PFSK-1 (cell line): ENCODE measurements around the gene HDAC4.

Experiments
- FOXP2 ChIP-seq: optimal IDR thresholded peaks from 2 replicates; pipeline ENCODE3; 2011; ENCODE audit warnings: borderline replicate concordance, control low read depth, inconsistent platforms; ENCODE audit not compliant: insufficient read depth; ENCODE audit errors: extremely low read length, extremely low read depth
- POLR2AphosphoS5 ChIP-seq: IDR thresholded peaks from 2 replicates; pipeline ENCODE4 v1.6.1; 2012; ENCODE audit warnings: low read depth, mild to moderate bottlenecking, control low read depth, low read length, moderate library complexity
- SIN3A ChIP-seq: IDR thresholded peaks from 2 replicates; pipeline ENCODE4 v1.6.1; 2012; ENCODE audit warnings: mild to moderate bottlenecking, low read length, moderate library complexity, borderline replicate concordance; ENCODE audit not compliant: insufficient read depth
- TAF1 ChIP-seq: IDR thresholded peaks from 2 replicates; pipeline ENCODE4 v1.6.1; 2012; ENCODE audit warnings: low read length, control low read depth, borderline replicate concordance; ENCODE audit not compliant: insufficient read depth
- TF ChIP-seq, protein P1 (sequence below), 2 experiments: IDR thresholded peaks; 2 replicates each; pipeline versions ENCODE4 v1.6.1 to v1.8.0; 2011 to 2012; ENCODE audit warnings: low read depth in 2 of 2, low read length in 2 of 2, control low read depth in 1 of 2, inconsistent platforms in 1 of 2, mild to moderate bottlenecking in 1 of 2, moderate library complexity in 1 of 2; ENCODE audit not compliant: insufficient read depth in 1 of 2

Gene HDAC4

DNA sequence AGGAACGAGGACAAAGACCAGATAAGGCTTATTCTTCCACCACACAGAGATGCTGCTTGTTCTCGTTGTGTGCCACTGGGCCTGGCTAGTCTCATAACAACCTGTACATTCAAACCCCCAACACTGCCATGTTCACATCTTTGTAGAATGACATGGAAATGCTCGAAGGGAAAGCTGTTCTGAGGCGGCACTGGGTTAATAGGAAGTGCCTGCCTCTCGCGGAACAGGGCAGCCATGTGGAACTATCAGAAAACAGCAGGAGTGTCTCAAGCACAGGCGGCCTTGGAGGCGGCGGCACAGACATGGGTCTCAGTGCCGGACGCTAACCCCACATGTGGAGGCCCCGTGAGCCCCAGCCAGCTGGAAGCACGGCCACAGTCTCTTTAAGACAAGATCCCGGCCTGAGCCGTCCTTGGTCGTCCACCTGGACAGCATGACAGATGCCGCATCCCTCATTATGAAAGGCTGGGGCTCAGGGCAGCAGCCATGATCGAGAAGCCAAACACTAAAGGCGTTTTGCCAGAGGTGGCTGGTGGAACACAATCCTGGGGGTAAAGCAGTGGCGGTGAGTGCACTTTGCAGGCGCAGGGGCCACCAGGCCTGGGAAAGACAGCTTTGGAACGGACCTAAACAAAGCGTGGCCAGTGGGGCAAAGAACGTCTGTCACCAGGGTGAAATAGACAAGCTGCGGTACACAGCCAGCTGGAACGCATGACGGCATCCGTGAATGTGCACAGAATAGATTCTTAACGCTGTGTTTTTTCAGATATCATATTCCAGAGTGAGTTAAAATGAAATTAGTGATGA lies 161.0 kb downstream of the HDAC4 start:
- TF ChIP-seq SIN3A (no peak), FOXP2 (no peak), TAF1 (no peak), POLR2AphosphoS5 (no peak)
- TF ChIP-seq, protein P1, sequence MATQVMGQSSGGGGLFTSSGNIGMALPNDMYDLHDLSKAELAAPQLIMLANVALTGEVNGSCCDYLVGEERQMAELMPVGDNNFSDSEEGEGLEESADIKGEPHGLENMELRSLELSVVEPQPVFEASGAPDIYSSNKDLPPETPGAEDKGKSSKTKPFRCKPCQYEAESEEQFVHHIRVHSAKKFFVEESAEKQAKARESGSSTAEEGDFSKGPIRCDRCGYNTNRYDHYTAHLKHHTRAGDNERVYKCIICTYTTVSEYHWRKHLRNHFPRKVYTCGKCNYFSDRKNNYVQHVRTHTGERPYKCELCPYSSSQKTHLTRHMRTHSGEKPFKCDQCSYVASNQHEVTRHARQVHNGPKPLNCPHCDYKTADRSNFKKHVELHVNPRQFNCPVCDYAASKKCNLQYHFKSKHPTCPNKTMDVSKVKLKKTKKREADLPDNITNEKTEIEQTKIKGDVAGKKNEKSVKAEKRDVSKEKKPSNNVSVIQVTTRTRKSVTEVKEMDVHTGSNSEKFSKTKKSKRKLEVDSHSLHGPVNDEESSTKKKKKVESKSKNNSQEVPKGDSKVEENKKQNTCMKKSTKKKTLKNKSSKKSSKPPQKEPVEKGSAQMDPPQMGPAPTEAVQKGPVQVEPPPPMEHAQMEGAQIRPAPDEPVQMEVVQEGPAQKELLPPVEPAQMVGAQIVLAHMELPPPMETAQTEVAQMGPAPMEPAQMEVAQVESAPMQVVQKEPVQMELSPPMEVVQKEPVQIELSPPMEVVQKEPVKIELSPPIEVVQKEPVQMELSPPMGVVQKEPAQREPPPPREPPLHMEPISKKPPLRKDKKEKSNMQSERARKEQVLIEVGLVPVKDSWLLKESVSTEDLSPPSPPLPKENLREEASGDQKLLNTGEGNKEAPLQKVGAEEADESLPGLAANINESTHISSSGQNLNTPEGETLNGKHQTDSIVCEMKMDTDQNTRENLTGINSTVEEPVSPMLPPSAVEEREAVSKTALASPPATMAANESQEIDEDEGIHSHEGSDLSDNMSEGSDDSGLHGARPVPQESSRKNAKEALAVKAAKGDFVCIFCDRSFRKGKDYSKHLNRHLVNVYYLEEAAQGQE (IDR thresholded peaks at IDR 0.05; ENCODE audit: insufficient read depth in 1 of 2, low read depth in 2 of 2, low read length in 2 of 2), result no peak

DNA sequence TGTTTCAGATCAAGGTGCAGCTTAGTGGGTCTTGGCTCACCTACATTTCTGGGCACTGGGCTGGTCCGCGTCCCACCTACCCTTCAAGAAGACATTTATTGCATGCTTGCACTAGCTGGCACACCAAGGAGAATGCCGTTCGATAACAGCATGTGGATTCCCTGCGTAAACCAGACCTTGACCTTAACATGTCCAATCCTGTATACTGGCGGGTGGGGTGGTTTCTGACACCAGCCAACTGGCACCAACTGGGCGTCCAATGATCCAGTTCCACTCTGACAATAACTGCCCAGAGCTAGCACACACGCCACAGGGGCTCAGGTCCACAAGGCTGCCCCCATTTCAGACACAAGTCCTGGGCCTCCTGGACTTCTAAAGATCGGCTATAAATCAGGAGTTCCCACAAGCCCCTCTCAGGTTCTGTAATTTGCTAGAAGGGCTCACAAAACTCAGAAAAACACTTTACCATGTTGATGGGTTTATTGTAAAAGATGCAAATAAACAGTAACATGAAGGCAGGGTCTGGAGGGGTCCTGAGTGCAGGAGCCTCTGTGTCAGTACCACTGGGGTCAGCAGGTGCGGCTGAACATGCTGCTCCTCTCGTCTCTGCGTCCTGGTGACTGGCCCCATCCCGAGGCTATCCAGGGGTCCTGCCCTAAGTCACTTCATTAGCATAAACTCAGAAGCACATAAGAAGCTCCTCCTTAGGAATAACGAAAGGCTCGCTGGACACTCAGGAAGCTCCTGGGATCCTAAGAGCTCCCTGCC lies 161.8 kb downstream of the HDAC4 start:
- TF ChIP-seq POLR2AphosphoS5, result no peak
- TF ChIP-seq, protein P1 (IDR thresholded peaks at IDR 0.05; ENCODE audit: insufficient read depth in 1 of 2, low read depth in 2 of 2, low read length in 2 of 2), result no peak
- no peak for TF ChIP-seq TAF1
- TF ChIP-seq FOXP2, result no peak
- TF ChIP-seq SIN3A, result no peak

DNA sequence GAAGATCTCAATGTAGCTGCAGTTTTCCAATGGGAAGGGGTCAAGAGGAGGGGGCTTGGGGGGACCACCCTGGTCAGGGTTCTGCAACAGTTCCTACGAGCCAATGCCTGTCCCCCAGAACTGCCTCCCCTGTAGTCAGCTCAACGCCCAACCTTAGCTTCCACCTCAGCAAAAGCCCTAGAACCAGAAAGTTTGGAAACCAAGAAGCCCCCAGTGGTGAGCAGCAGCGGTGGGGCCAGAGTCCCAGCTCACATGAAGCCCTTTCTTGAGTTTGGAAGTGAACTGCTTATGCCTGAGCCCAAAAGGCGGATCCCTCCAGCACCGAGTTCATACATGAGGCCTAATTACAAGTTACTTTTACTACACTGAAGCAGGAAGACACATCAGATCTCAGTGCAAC lies 162.4 kb downstream of the HDAC4 start:
- TF ChIP-seq SIN3A (no peak), FOXP2 (no peak), TAF1 (no peak), POLR2AphosphoS5 (no peak)
- TF ChIP-seq, protein P1 (IDR thresholded peaks at IDR 0.05; ENCODE audit: insufficient read depth in 1 of 2, low read depth in 2 of 2, low read length in 2 of 2), result no peak

DNA sequence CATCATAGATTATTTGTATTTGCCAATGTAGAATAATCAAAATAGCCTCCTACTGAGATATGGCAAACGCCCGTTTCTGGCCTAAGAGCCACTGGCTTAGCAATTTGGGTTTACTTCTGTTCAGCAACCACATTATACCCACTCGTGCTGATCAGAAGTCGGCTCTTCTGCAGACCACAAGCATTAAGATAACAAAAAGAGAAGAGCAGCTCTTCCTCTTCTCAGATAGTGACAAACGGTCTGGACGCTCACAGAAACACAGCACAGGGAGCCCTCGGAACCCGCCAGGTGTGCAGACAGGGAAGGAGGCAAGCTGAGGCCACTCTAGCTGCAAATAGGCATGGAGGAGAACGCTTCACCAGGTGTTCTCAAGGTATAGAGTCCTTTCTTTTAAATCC lies 164.0 kb downstream of the HDAC4 start:
- TF ChIP-seq TAF1 (no peak), SIN3A (no peak), FOXP2 (no peak), POLR2AphosphoS5 (no peak)
- TF ChIP-seq, protein P1 (IDR thresholded peaks at IDR 0.05; ENCODE audit: insufficient read depth in 1 of 2, low read depth in 2 of 2, low read length in 2 of 2), result no peak
